Measurements from ENCODE around the gene SKAP1. TPM values are rescaled to one million over a fixed set of nuclear protein-coding genes. Genes with fewer than 3 reads are reported as not detected.

SKAP1 gene
- total RNA-seq: 1 to 10 TPM in 2 of 9 donors, under 1 TPM in 1, not detected in 6; 0.31 to 5.3 (median 1.2) TPM
- under 1 TPM; 0.25 to 0.38 TPM for polyA plus RNA-seq
- long read RNA-seq, donor 1: 0 reads
- long read RNA-seq, donor 2: 0 reads
- long read RNA-seq, donor 3: 0 reads

DNA sequence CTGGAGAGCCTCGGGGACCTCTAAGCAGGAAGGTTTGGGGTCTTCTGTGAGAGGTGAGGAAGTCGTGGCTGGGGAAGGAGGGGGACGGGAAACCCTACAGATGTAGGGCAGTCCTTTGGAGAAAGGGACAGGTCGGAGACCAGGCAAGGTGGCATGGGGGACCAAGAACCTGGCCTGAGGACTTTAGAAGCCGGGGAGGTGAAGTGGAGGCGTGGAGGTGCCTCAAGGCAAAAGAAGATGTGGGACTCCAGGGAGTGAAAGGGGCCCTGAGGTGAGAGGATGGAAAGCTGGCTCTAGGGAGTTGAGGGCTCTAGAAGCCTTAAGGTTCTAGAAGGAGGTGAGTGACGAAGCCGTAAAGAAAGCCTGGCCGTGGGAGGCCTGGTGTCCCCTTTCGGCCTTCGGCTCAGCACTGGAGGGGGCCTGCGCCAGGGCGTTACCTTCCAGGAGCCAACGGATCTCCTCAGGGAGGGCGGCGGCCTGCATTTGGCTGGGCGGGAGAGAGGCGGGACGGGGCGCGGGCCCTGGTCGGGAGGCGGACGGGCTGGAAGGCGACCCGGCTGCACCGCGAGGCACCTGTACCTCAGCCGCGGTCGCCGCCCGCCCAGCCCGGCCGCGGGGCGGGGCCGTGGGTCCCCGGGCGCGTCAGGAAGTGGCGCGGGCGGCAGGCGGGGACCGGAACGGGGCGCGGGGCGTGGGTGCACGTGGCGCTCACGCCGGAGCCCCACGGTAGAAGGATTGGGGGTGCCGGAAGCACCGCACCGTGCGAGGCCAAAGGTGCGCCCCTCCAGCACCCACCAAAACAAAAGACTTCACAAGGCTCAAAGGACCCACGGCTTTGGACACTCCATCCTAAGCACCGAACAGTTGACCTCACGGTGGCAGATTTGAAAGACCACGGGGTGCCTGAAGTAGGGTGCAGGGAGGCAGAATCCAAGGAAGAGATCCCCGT, at the start of gene SKAP1:
Gene SKAP1 (minus strand): TSS at position 577 of the 949 bp plus-strand sequence.
- peak within 1 kb of the TSS in 2 of 12 donors; percentile 4 to 81 for H3K27ac ChIP-seq
- H3K4me1 ChIP-seq: peaks cover 0 to 5% (median 0%) of the 10 kb centered on the region in 12 donors
- 16 to 48% (median 18%) methylated on average over 23 to 65 of the region's 65 CpGs for WGBS, 4 donors
- peak in 1 of 5 donors; percentile 62 for DNase-seq
- TF ChIP-seq, protein P1, sequence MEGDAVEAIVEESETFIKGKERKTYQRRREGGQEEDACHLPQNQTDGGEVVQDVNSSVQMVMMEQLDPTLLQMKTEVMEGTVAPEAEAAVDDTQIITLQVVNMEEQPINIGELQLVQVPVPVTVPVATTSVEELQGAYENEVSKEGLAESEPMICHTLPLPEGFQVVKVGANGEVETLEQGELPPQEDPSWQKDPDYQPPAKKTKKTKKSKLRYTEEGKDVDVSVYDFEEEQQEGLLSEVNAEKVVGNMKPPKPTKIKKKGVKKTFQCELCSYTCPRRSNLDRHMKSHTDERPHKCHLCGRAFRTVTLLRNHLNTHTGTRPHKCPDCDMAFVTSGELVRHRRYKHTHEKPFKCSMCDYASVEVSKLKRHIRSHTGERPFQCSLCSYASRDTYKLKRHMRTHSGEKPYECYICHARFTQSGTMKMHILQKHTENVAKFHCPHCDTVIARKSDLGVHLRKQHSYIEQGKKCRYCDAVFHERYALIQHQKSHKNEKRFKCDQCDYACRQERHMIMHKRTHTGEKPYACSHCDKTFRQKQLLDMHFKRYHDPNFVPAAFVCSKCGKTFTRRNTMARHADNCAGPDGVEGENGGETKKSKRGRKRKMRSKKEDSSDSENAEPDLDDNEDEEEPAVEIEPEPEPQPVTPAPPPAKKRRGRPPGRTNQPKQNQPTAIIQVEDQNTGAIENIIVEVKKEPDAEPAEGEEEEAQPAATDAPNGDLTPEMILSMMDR (IDR thresholded peaks at IDR 0.05): no peak
- no peak for TF ChIP-seq POLR2A (IDR thresholded peaks at IDR 0.05)
- intact Hi-C loops (cut with DNase I): no loop called here
- no peaks in the 10 kb centered on the region for H3K36me3 ChIP-seq
- peak within 1 kb of the TSS in 4 of 12 donors; percentile 12 to 59 (median 24) for H3K4me3 ChIP-seq
- H3K9me3 ChIP-seq: no peaks in the 10 kb centered on the region
- peaks cover 17 to 92% (median 61%) of the 10 kb centered on the region in 9 donors for H3K27me3 ChIP-seq
- ATAC-seq: no peak

DNA sequence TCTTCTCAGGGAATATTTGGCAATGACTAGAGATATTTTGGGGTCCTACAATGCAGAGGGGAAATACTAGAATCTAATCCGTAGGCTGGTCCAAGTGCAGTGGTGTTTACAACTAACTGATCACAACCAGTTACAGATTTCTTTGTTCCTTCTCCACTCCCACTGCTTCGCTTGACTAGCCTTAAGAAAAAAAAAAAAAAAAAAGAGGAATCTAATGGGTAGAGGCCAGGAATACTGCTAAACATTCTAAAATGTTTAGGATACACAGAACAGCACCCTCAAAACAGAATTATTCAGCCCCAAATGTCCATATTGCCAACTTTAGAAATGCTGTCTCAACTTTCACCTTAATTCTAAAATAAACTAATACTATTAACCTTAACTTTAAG, 49.0 kb upstream of the SKAP1 start:
- Histone ChIP-seq H3K4me3 (no peak overlapping the region), H3K9me3 (no peaks in the 10 kb centered on the region), H3K27ac (no peak overlapping the region), H3K27me3 (peaks cover 0 to 59% (median 10%) of the 10 kb centered on the region in 9 donors), H3K36me3 (no peaks in the 10 kb centered on the region), H3K4me1 (peaks cover 0 to 7% (median 0%) of the 10 kb centered on the region in 12 donors)
- ATAC-seq: no peak
- intact Hi-C loops (cut with DNase I): no loop called here
- TF ChIP-seq, protein P1 (IDR thresholded peaks at IDR 0.05): no peak
- TF ChIP-seq POLR2A (IDR thresholded peaks at IDR 0.05): no peak
- DNase-seq: no peak
- 70 to 94% (median 78%) methylated on average over 2 of the region's 2 CpGs for WGBS, 4 donors

DNA sequence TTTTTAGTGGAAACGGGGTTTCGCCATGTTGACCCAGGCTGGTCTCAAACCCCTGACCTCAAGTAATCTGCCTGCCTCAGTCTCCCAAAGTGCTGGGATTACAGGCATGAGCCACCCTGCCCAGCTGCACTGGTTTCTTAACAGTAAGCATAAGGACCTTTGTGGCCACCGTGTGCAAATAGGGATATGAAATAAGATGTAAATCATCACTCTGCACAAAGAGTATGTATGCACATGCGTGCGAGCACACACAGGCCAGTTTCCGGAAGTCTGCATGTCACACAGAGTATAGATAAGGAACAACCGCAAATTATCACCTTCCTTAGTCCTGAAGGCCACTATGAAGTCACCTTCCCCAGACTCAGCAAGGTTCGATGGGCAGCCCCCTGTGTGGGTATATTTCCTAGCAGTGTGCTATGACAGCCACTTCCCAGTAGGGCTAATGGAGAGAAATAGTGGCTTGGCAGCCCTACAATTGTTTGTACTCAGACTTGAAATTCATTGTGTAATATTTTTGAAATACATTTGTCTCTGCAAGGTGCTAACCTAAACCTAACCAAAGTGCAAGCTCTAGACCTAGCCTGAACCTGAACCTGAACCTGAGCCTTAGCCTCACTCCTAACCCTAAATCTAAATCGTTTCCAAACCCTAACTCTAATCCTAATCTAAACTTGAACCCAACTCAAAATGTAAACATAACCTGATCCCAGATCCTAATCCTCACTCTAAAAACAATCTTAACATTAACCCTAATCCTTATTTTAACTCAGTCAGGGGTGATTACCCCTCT, 48.4 kb upstream of the SKAP1 start:
- intact Hi-C loops (cut with DNase I): no loop called here
- no peaks in the 10 kb centered on the region for H3K36me3 ChIP-seq
- 58 to 70% (median 68%) methylated on average over 9 of the region's 9 CpGs for WGBS, 4 donors
- H3K27me3 ChIP-seq: peaks cover 0 to 64% (median 10%) of the 10 kb centered on the region in 9 donors
- ATAC-seq (peak in 1 of 4 donors; percentile 20), DNase-seq (no peak)
- TF ChIP-seq POLR2A (IDR thresholded peaks at IDR 0.05): no peak
- TF ChIP-seq, protein P1 (IDR thresholded peaks at IDR 0.05): no peak
- H3K27ac ChIP-seq: no peak overlapping the region
- no peak overlapping the region for H3K4me3 ChIP-seq
- H3K4me1 ChIP-seq: peaks cover 0 to 2% (median 0%) of the 10 kb centered on the region in 12 donors
- no peaks in the 10 kb centered on the region for H3K9me3 ChIP-seq

Data from heart left ventricle (tissue), 16 donors.